ENCODE data around the gene ATP6V1A. TPM values are rescaled to one million over a fixed set of nuclear protein-coding genes. Genes with fewer than 3 reads are reported as not detected.

ATP6V1A gene
- total and polyA plus RNA-seq, 2 donors: 30.0 to 39.6 TPM

GRCh38 chr3:113791381-113791780, 44.5 kb downstream of the ATP6V1A start:
- no peak for DNase-seq (ENCODE audit: low read depth in 6 of 9, low spot score in 9 of 9)
- Histone ChIP-seq H3K36me3 (ENCODE audit: control insufficient read depth in 2 of 2, insufficient read depth in 2 of 2, low read length in 1 of 2) (peaks cover 21 to 35% of the 10 kb centered on the region in 2 donors), H3K4me1 (ENCODE audit: control insufficient read depth in 2 of 2, insufficient read depth in 2 of 2, low read length in 2 of 2) (no peaks in the 10 kb centered on the region), H3K9me3 (ENCODE audit: control insufficient read depth in 2 of 2, insufficient read depth in 1 of 2, low read length in 1 of 2) (no peaks in the 10 kb centered on the region), H3K27me3 (ENCODE audit: control insufficient read depth in 2 of 2, insufficient read depth in 1 of 2, low read length in 1 of 2) (no peaks in the 10 kb centered on the region), H3K27ac (ENCODE audit: low read depth in 1 of 2, low read length in 1 of 2) (no peak overlapping the region), H3K4me3 (ENCODE audit: low read length in 2 of 2) (no peak overlapping the region)

- Histone ChIP-seq H3K4me3 (ENCODE audit: low read length in 2 of 2) (no peak overlapping the region), H3K27me3 (ENCODE audit: control insufficient read depth in 2 of 2, insufficient read depth in 1 of 2, low read length in 1 of 2) (no peaks in the 10 kb centered on the region), H3K27ac (ENCODE audit: low read depth in 1 of 2, low read length in 1 of 2) (no peak overlapping the region), H3K4me1 (ENCODE audit: control insufficient read depth in 2 of 2, insufficient read depth in 2 of 2, low read length in 2 of 2) (no peaks in the 10 kb centered on the region), H3K36me3 (ENCODE audit: control insufficient read depth in 2 of 2, insufficient read depth in 2 of 2, low read length in 1 of 2) (peaks cover 17 to 20% of the 10 kb centered on the region in 2 donors), H3K9me3 (ENCODE audit: control insufficient read depth in 2 of 2, insufficient read depth in 1 of 2, low read length in 1 of 2) (no peaks in the 10 kb centered on the region)
- WGBS: 91% methylated on average over 4 of the region's 4 CpGs
- no peak for DNase-seq (ENCODE audit: low read depth in 6 of 9, low spot score in 9 of 9)
These were observed 47.7 kb downstream of the ATP6V1A start for GRCh38 chr3:113794526-113794925.

GRCh38 chr3:113795693-113796092, 48.9 kb downstream of the ATP6V1A start:
- Histone ChIP-seq H3K9me3 (ENCODE audit: control insufficient read depth in 2 of 2, insufficient read depth in 1 of 2, low read length in 1 of 2) (no peaks in the 10 kb centered on the region), H3K36me3 (ENCODE audit: control insufficient read depth in 2 of 2, insufficient read depth in 2 of 2, low read length in 1 of 2) (peaks cover 16 to 22% of the 10 kb centered on the region in 2 donors), H3K4me3 (ENCODE audit: low read length in 2 of 2) (no peak overlapping the region), H3K27me3 (ENCODE audit: control insufficient read depth in 2 of 2, insufficient read depth in 1 of 2, low read length in 1 of 2) (no peaks in the 10 kb centered on the region), H3K4me1 (ENCODE audit: control insufficient read depth in 2 of 2, insufficient read depth in 2 of 2, low read length in 2 of 2) (no peaks in the 10 kb centered on the region), H3K27ac (ENCODE audit: low read depth in 1 of 2, low read length in 1 of 2) (no peak overlapping the region)
- WGBS: 99% methylated on average over 4 of the region's 4 CpGs
- no peak for DNase-seq (ENCODE audit: low read depth in 6 of 9, low spot score in 9 of 9)

GRCh38 chr3:113802795-113803455, 56.1 kb downstream of the ATP6V1A start:
- WGBS: over 99% methylated on average over 3 of the region's 3 CpGs
- Histone ChIP-seq H3K9me3 (ENCODE audit: control insufficient read depth in 2 of 2, insufficient read depth in 1 of 2, low read length in 1 of 2) (no peaks in the 10 kb centered on the region), H3K4me3 (ENCODE audit: low read length in 2 of 2) (no peak overlapping the region), H3K4me1 (ENCODE audit: control insufficient read depth in 2 of 2, insufficient read depth in 2 of 2, low read length in 2 of 2) (no peaks in the 10 kb centered on the region), H3K27me3 (ENCODE audit: control insufficient read depth in 2 of 2, insufficient read depth in 1 of 2, low read length in 1 of 2) (no peaks in the 10 kb centered on the region), H3K36me3 (ENCODE audit: control insufficient read depth in 2 of 2, insufficient read depth in 2 of 2, low read length in 1 of 2) (peaks cover 27 to 41% of the 10 kb centered on the region in 2 donors), H3K27ac (ENCODE audit: low read depth in 1 of 2, low read length in 1 of 2) (no peak overlapping the region)
- no peak for DNase-seq (ENCODE audit: low read depth in 6 of 9, low spot score in 9 of 9)

GRCh38 chr3:113804661-113805060, 57.8 kb downstream of the ATP6V1A start:
- WGBS: 97% methylated on average over 4 of the region's 4 CpGs
- H3K27ac ChIP-seq (ENCODE audit: low read depth in 1 of 2, low read length in 1 of 2): no peak overlapping the region
- no peaks in the 10 kb centered on the region for H3K4me1 ChIP-seq (ENCODE audit: control insufficient read depth in 2 of 2, insufficient read depth in 2 of 2, low read length in 2 of 2)
- no peak overlapping the region for H3K4me3 ChIP-seq (ENCODE audit: low read length in 2 of 2)
- H3K36me3 ChIP-seq (ENCODE audit: control insufficient read depth in 2 of 2, insufficient read depth in 2 of 2, low read length in 1 of 2): peaks cover 24 to 46% of the 10 kb centered on the region in 2 donors
- no peaks in the 10 kb centered on the region for H3K9me3 ChIP-seq (ENCODE audit: control insufficient read depth in 2 of 2, insufficient read depth in 1 of 2, low read length in 1 of 2)
- no peak for DNase-seq (ENCODE audit: low read depth in 6 of 9, low spot score in 9 of 9)
- H3K27me3 ChIP-seq (ENCODE audit: control insufficient read depth in 2 of 2, insufficient read depth in 1 of 2, low read length in 1 of 2): no peaks in the 10 kb centered on the region

GRCh38 chr3:113805249-113805648, 58.4 kb downstream of the ATP6V1A start:
- no peak overlapping the region for H3K27ac ChIP-seq (ENCODE audit: low read depth in 1 of 2, low read length in 1 of 2)
- H3K4me3 ChIP-seq (ENCODE audit: low read length in 2 of 2): no peak overlapping the region
- no peaks in the 10 kb centered on the region for H3K9me3 ChIP-seq (ENCODE audit: control insufficient read depth in 2 of 2, insufficient read depth in 1 of 2, low read length in 1 of 2)
- no peaks in the 10 kb centered on the region for H3K27me3 ChIP-seq (ENCODE audit: control insufficient read depth in 2 of 2, insufficient read depth in 1 of 2, low read length in 1 of 2)
- H3K36me3 ChIP-seq (ENCODE audit: control insufficient read depth in 2 of 2, insufficient read depth in 2 of 2, low read length in 1 of 2): peaks cover 19 to 47% of the 10 kb centered on the region in 2 donors
- no peaks in the 10 kb centered on the region for H3K4me1 ChIP-seq (ENCODE audit: control insufficient read depth in 2 of 2, insufficient read depth in 2 of 2, low read length in 2 of 2)
- 97% methylated on average over 3 of the region's 3 CpGs for WGBS
- DNase-seq (ENCODE audit: low read depth in 6 of 9, low spot score in 9 of 9): no peak

- H3K4me3 ChIP-seq (ENCODE audit: low read length in 2 of 2): no peak overlapping the region
- H3K27ac ChIP-seq (ENCODE audit: low read depth in 1 of 2, low read length in 1 of 2): no peak overlapping the region
- no peaks in the 10 kb centered on the region for H3K27me3 ChIP-seq (ENCODE audit: control insufficient read depth in 2 of 2, insufficient read depth in 1 of 2, low read length in 1 of 2)
- WGBS: 93% methylated on average over 3 of the region's 3 CpGs
- no peaks in the 10 kb centered on the region for H3K9me3 ChIP-seq (ENCODE audit: control insufficient read depth in 2 of 2, insufficient read depth in 1 of 2, low read length in 1 of 2)
- no peaks in the 10 kb centered on the region for H3K4me1 ChIP-seq (ENCODE audit: control insufficient read depth in 2 of 2, insufficient read depth in 2 of 2, low read length in 2 of 2)
- no peak for DNase-seq (ENCODE audit: low read depth in 6 of 9, low spot score in 9 of 9)
- peaks cover under 1 to 17% of the 10 kb centered on the region in 2 donors for H3K36me3 ChIP-seq (ENCODE audit: control insufficient read depth in 2 of 2, insufficient read depth in 2 of 2, low read length in 1 of 2)
These were observed 66.0 kb downstream of the ATP6V1A start for GRCh38 chr3:113812854-113813253.

- Histone ChIP-seq H3K9me3 (ENCODE audit: control insufficient read depth in 2 of 2, insufficient read depth in 1 of 2, low read length in 1 of 2) (no peaks in the 10 kb centered on the region), H3K36me3 (ENCODE audit: control insufficient read depth in 2 of 2, insufficient read depth in 2 of 2, low read length in 1 of 2) (no peaks in the 10 kb centered on the region), H3K4me3 (ENCODE audit: low read length in 2 of 2) (no peak overlapping the region), H3K4me1 (ENCODE audit: control insufficient read depth in 2 of 2, insufficient read depth in 2 of 2, low read length in 2 of 2) (no peaks in the 10 kb centered on the region), H3K27me3 (ENCODE audit: control insufficient read depth in 2 of 2, insufficient read depth in 1 of 2, low read length in 1 of 2) (no peaks in the 10 kb centered on the region), H3K27ac (ENCODE audit: low read depth in 1 of 2, low read length in 1 of 2) (no peak overlapping the region)
- WGBS: 84% methylated on average over 3 of the region's 3 CpGs
- DNase-seq (ENCODE audit: low read depth in 6 of 9, low spot score in 9 of 9): no peak
These were observed 73.0 kb downstream of the ATP6V1A start for GRCh38 chr3:113819866-113820265.

GRCh38 chr3:113825090-113825489, 78.3 kb downstream of the ATP6V1A start:
- H3K27me3 ChIP-seq (ENCODE audit: control insufficient read depth in 2 of 2, insufficient read depth in 1 of 2, low read length in 1 of 2): no peaks in the 10 kb centered on the region
- DNase-seq (ENCODE audit: low read depth in 6 of 9, low spot score in 9 of 9): no peak
- H3K4me1 ChIP-seq (ENCODE audit: control insufficient read depth in 2 of 2, insufficient read depth in 2 of 2, low read length in 2 of 2): no peaks in the 10 kb centered on the region
- H3K27ac ChIP-seq (ENCODE audit: low read depth in 1 of 2, low read length in 1 of 2): no peak overlapping the region
- H3K9me3 ChIP-seq (ENCODE audit: control insufficient read depth in 2 of 2, insufficient read depth in 1 of 2, low read length in 1 of 2): no peaks in the 10 kb centered on the region
- no peaks in the 10 kb centered on the region for H3K36me3 ChIP-seq (ENCODE audit: control insufficient read depth in 2 of 2, insufficient read depth in 2 of 2, low read length in 1 of 2)
- H3K4me3 ChIP-seq (ENCODE audit: low read length in 2 of 2): no peak overlapping the region
- WGBS: 94% methylated on average over 2 of the region's 2 CpGs
